Measurements from ENCODE around the gene NID1.

NID1 gene

DNA sequence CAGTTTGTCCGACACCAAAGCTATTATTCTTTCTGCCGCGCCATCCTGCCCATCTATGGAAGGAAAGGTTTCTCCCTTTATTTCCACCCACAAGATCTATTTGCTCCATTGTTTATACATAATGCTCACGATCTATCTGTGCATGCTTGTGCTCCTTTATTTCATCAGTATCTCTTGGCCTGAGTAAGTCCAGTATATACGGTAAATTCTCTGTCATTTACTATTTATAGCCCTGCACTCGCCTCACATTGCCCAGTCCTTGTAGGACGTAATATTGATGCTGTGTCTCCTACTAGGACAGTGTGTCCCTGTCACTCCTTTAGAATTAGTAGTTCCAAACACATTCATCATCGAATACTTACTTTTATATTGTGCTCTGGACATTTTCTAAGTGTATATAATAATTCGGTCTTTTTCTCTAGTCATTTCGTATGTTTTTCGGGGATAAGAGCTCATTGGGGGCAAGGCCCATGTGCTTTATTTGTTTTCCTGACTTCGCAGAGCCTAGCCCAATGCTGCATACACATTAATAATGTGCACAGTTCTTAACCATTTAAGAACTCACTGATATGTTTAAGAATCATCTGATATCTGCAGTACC, 3.1 kb upstream of the NID1 start:
- DNase-seq (ENCODE audit: low read depth in 1 of 2, low spot score in 1 of 2): no peak

GRCh38 chr1:236066828-236067386, 2.0 kb upstream of the NID1 start:
- DNase-seq (ENCODE audit: low read depth in 1 of 2, low spot score in 1 of 2): peak; percentile 25 to 67

DNA sequence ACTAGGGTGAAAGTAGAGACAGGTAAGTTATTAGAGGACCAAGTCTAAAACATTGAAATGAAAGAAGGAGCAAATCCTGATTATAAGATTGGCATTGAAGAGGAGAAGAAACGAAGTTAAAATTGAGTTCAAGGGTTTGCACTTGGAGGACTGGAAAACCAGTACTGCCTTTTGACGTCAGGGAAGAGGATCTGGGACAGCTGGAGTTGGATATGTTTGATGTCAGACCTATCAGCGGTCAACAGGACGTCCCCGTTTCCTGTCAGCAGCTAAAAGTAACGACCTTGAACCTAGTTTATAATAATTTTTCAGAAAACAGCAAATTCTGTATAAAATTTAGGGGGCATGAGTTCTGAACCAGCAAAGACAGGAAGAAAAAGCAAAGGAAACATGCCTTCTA, 1.2 kb upstream of the NID1 start:
- no peak for DNase-seq (ENCODE audit: low read depth in 1 of 2, low spot score in 1 of 2)

DNA sequence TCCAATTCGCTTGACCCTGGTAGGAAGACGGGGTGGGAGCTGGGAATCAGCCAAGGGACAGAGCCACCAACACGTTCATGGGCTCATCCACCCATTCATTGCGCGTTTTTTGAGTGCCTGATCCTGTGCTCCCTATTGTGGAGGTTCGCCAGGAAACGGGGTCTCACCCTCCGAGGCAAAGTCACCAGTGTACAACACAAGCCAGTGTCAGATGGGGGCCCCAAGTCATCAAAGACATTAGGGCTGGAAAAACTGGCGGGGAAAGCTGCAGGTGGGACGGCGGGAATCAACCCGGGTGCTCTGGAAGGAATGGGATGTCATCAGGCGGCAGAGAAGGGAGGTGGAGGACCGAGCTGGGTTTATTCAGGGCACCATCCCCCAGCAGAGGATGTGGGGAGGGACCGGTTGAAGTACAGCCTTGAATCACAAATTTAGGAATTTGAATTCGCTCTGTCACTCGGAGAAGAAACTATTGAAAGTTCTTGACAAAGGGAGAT, 667 bp upstream of the NID1 start:
- no peak for DNase-seq (ENCODE audit: low read depth in 1 of 2, low spot score in 1 of 2)

- DNase-seq (ENCODE audit: low read depth in 1 of 2, low spot score in 1 of 2): no peak
Observed at GRCh38 chr1:236063919-236064673, 794 bp downstream of the NID1 start.

GRCh38 chr1:236063551-236063918, 1.4 kb downstream of the NID1 start:
- no peak for DNase-seq (ENCODE audit: low read depth in 1 of 2, low spot score in 1 of 2)

- DNase-seq (ENCODE audit: low read depth in 1 of 2, low spot score in 1 of 2): no peak
Observed at GRCh38 chr1:236060286-236060685, 4.6 kb downstream of the NID1 start.

- no peak for DNase-seq (ENCODE audit: low read depth in 1 of 2, low spot score in 1 of 2)
Observed at GRCh38 chr1:236059011-236059410, 5.9 kb downstream of the NID1 start.

DNA sequence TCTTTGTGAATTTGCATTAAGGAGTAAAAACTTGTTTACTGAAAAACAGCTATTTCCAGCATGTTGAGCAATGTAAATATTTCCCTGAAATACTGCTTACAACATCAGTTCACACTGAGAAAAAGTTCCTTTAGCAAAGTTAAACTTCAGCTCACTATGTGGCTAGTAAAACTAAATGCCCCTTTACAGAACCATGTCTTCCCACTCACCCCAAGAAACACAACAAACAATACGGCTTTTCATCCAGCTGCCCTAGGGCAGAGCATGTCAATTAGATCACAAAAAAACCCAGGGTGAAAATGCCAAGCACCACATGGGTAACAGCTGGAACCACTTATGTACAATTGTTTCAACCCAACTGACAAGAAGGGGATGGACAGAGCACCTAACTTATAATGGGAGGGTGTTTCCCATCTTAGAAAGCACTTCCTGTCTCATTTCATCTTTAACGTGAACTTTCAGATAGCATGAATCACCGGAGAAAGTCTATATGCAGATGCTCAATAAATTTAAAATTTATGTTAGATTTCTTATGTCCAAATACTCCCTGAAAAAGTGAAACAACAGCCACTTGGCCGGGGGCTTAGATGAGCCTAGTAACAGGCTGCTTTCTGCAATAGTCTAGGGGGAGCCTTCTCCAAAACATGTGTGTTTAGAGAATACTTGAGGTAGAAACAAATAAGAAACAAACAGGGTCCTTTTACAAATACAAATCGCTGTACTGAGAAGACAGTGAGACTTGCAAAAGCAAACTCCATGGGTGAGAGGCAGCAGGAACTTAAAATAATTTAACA, 6.6 kb downstream of the NID1 start:
- no peak for DNase-seq (ENCODE audit: low read depth in 1 of 2, low spot score in 1 of 2)

DNA sequence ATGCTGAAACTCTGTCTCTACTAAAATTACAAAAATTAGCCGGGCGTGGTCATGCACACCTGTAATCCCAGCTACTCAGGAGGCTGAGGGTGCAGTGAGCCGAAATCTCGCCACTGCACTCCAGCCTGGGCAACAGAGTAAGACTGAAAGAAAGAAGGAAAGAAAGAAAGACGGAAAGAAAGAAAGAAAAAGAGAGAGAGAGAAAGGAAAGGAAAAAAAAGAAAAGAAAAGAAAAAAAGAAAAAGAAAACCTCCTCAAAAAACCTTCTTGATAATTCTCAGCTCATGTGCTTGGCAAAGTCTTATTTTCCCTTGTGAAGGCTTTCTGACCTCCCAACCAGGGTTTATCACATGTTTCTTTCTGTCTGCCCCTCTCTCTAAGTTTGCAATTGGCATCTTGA, 7.3 kb downstream of the NID1 start:
- DNase-seq (ENCODE audit: low read depth in 1 of 2, low spot score in 1 of 2): no peak

GRCh38 chr1:236052232-236052993, 12.5 kb downstream of the NID1 start:
- no peak for DNase-seq (ENCODE audit: low read depth in 1 of 2, low spot score in 1 of 2)

DNA sequence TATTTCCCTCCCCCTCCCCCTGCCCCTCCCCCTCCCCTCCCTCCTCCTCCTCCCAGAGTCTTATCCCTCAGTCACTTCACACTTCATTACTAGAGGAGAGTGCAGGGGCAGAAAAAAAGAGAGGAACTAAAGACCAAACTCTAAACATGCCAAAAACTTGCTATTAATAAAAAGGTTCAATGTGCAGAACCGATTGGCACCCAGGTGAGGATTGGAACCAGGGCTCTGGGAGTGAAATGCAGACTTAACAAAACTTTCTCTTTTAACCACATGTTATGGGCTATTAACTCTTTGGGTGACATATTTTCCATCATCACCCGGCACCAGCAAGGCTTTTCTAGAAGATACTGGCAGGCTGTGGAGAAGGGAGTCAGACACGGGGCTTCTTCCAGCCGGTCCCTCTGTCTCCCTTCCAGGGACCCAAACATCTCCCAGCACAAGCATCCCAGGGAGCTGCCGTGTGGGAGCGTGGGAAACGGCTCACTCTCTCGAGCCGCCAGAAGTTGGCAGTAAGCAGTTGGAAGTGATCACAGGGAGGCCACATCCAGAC, 13.6 kb downstream of the NID1 start:
- DNase-seq (ENCODE audit: low read depth in 1 of 2, low spot score in 1 of 2): no peak

- no peak for DNase-seq (ENCODE audit: low read depth in 1 of 2, low spot score in 1 of 2)
Observed at GRCh38 chr1:236045771-236046170, 19.1 kb downstream of the NID1 start.

GRCh38 chr1:236044341-236044740, 20.5 kb downstream of the NID1 start:
- DNase-seq (ENCODE audit: low read depth in 1 of 2, low spot score in 1 of 2): no peak

DNA sequence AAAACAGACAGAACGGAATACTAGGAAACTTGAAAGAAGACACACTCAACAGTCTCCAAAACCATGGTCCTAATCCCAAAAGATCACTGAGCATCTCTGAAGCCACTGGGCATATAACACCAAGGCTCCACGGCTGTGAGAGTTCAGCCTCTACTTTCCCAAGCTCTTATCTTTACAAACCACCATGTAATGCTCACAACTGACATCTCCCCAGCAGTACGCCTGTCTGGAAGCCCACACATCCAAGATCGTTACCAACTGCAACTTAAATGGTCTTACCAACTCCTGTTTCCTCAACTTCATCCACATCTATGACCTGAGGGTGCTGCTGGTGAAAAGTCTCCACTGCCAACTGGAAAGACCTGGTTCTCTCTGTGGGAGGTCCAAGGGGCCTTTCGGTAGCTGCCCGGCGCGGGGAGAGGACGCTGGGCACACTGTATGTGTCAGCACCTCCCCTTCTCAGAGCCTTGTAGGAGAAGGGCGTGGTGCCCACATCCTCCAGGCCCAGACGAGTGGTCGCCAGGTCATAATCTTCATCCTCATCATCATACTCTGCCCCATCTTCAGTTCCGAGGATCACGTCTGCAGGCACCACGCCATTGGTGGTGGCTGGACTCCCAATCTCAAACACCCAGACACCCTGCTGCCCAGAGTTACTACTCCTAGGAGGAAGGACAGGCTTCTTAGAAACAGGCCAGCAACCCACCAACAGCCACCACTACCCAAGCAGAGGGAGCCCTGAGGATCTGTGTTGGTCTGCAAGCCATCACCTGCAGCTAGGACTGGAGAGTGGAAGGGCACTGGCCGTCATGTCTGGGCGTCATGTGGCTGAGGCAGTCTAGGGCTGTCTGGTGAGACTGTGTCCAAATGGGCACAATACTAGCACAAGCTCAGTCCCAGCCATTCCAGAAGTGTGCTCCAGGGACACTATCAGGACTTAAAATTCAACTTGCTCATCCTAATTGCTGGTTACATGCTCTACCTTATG, 23.0 kb downstream of the NID1 start:
- DNase-seq (ENCODE audit: low read depth in 1 of 2, low spot score in 1 of 2): no peak

GRCh38 chr1:236039740-236040685, 24.9 kb downstream of the NID1 start:
- DNase-seq (ENCODE audit: low read depth in 1 of 2, low spot score in 1 of 2): no peak

DNA sequence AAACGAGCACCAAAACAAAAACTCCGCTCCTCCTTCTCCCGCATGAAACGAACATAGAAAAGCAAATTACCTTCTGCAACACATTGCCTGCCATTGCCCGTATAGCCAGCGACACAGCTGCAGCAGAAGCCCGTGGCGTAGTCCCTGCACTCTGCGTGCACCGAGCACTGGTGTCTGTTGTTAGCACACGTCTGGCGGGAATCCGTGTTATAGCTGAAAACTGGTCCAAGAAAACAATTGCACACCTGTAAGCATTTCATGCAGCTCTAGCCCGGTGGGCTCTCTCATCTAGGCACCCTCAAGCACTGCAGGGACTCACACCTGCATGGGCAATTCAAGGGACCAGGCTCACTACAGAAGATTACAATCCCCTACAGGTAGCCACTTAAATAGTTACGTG, 26.9 kb downstream of the NID1 start:
- DNase-seq (ENCODE audit: low read depth in 1 of 2, low spot score in 1 of 2): no peak

DNA sequence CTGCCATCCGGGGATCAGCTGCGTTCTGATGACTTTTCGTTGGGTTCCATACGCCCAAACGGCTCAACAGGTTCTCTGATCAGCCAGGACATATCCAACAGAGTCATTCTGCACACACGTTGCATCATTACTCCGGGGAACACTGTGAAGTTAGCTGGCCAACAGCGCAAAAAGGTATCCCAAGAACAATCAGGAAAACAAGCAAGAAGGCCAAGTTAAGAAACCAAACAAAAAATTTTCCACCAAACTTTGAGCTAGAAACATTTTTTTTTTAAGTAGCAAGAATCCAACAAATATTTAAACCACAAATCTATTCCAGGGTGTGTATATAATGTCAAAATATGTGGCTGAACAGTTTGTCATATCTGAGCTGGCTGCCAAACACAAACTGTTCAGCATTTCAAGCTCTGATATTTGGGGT, 29.2 kb downstream of the NID1 start:
- no peak for DNase-seq (ENCODE audit: low read depth in 1 of 2, low spot score in 1 of 2)
